ENCODE measurements around the gene COMT. TPM values are rescaled to one million over a fixed set of nuclear protein-coding genes. Genes with fewer than 3 reads are reported as not detected.

COMT gene
- total and polyA plus RNA-seq, 2 of the 4 experiments (the other 2 are of a cell fraction) = 202 to 347 TPM

- H3K9me1 ChIP-seq (ENCODE audit: insufficient read depth, low read length) = peaks cover 9% of the 10 kb centered on the region; the same call in 1 of the 2 replicates
- ChIA-PET CTCF (no interaction called here), POLR2A (ENCODE audit: unreplicated experiment) (no interaction called here)
- peak overlapping the region; percentile 88; the same call in 1 of the 3 replicates for H2BK15ac ChIP-seq (ENCODE audit: low read depth, low read length)
- no peak overlapping the region for H3K14ac ChIP-seq (replicated peaks; ENCODE audit: low read depth, low read length)
- WGBS, 2 experiments (ENCODE audit: extremely low coverage in 2 of 2, insufficient read length in 1 of 2) = 98% methylated on average over 9 of the region's 15 CpGs; no CpG with 5 or more reads in 1 of the 2 experiments
- H4K5ac ChIP-seq (ENCODE audit: low read depth, low read length) = no peak overlapping the region
- ATAC-seq (ENCODE audit: low read depth) (no peak), DNase-seq (no peak)
- peak overlapping the region; percentile 7 for H2AK9ac ChIP-seq (replicated peaks; ENCODE audit: low read depth, low read length, poor library complexity)
- no peak overlapping the region for H3K9ac ChIP-seq (ENCODE audit: low read depth, low read length)
- in situ Hi-C loops (cut with MboI; ENCODE audit: low sequenced_read_pairs) (no loop called here), dilution Hi-C loops (cut with HindIII; ENCODE audit: low sequenced_read_pairs, unreplicated experiment) (no loop called here), intact Hi-C loops (cut with micrococcal nuclease) (loop anchor here (5.0 kb wide), 1 partner anchor 49 kb away; the partner anchor contains the start of genes COMT and TXNRD2)
- H4K91ac ChIP-seq (ENCODE audit: insufficient read depth, low read depth, low read length) = peak overlapping the region; percentile 96
- no peaks in the 10 kb centered on the region for H3K27me3 ChIP-seq (ENCODE audit: control insufficient read depth, insufficient read depth, low read length)
- H3K9me3 ChIP-seq (ENCODE audit: control insufficient read depth, insufficient read depth, low read length) = no peaks in the 10 kb centered on the region
- BruUV-seq (replicated peaks) = no TSS peak
- no peak overlapping the region for H3K4me3 ChIP-seq (ENCODE audit: insufficient read depth, low read depth, low read length)
- H4K20me1 ChIP-seq (ENCODE audit: insufficient read depth, low read length) = no peaks in the 10 kb centered on the region; the same call in 1 of the 2 replicates
- peak overlapping the region; percentile 7; the same call in 1 of the 2 replicates for H3K27ac ChIP-seq (ENCODE audit: insufficient read depth, low read length)
- no peak overlapping the region for H2BK5ac ChIP-seq (ENCODE audit: low read depth, low read length, poor library complexity, severe bottlenecking)
- peak overlapping the region; percentile 97 for H3K4ac ChIP-seq (ENCODE audit: low read depth, low read length)
- peak overlapping the region; percentile 48 for H2AFZ ChIP-seq (replicated peaks; ENCODE audit: low read length, poor library complexity)
- peak overlapping the region; percentile 54 for H2BK20ac ChIP-seq (ENCODE audit: low read depth, low read length)
- peak overlapping the region; percentile 97 for H2BK120ac ChIP-seq (ENCODE audit: low read depth, low read length)
- TF ChIP-seq USF2 (IDR thresholded peaks at IDR 0.05; ENCODE audit: low read depth, low read length) (no peak), MXI1 (IDR thresholded peaks at IDR 0.05; ENCODE audit: borderline replicate concordance, low read depth, low read length) (no peak), NFE2L2 (IDR thresholded peaks at IDR 0.05; ENCODE audit: low read depth, low read length) (no peak), MAZ (IDR thresholded peaks at IDR 0.05; ENCODE audit: borderline replicate concordance, low read depth, low read length) (no peak), POLR2A (IDR thresholded peaks at IDR 0.05; ENCODE audit: low read depth, low read length) (no peak)
- no peak overlapping the region for H3K4me2 ChIP-seq (ENCODE audit: low read depth, low read length)
- no peak overlapping the region for H3K18ac ChIP-seq (ENCODE audit: low read depth, low read length)
- H3K79me1 ChIP-seq (ENCODE audit: low read depth in 1 of 2, low read length in 2 of 2) = peaks cover 0 to 26% of the 10 kb centered on the region in 2 experiments; a peak in 2 of 4 replicates
- no peak overlapping the region for H3K56ac ChIP-seq (ENCODE audit: extremely low read depth, insufficient read depth, low read length)
- peak overlapping the region; percentile 95 for H2AK5ac ChIP-seq (ENCODE audit: low read depth, low read length)
- peak overlapping the region; percentile 78 to 96; a peak in 2 of 4 replicates for H4K8ac ChIP-seq (ENCODE audit: low read depth in 2 of 2, low read length in 2 of 2)
- H3K36me3 ChIP-seq (ENCODE audit: control insufficient read depth, insufficient read depth, low read length) = peaks cover 13% of the 10 kb centered on the region
- 0 out of 2 replicates have a peak overlapping the region, but pooled peaks have one; percentile 3 for H3K23ac ChIP-seq (ENCODE audit: low read depth, low read length)
- peaks cover 27% of the 10 kb centered on the region for H3K4me1 ChIP-seq (ENCODE audit: control insufficient read depth, insufficient read depth, low read length)
Observed at GRCh38 chr22:19893363-19893762, 48.2 kb upstream of the COMT start.
